Panc1 (cell line): Measurements from ENCODE around the gene RGMB. TPM values are rescaled to one million over a fixed set of nuclear protein-coding genes. Genes with fewer than 3 reads are reported as not detected.

ENCODE experiments used
- ATAC-seq: fragments of 200-7000 bp; cut with Tn5 transposase; 2 replicates; pipeline ENCODE4 v1.9.1; 2020; ENCODE audit warnings: mild to moderate bottlenecking, moderate library complexity
- BruUV-seq: library from RNA; stranded (reverse); fragments of 400-500 nt; replicated peaks from 2 replicates; lab custom pipeline; 2021; lab: Mats Ljungman, UMichigan
- CTCF ChIA-PET: fragments of 300-600 bp; sonication (Branson Sonifier 250); formaldehyde crosslinking; loops from one replicate; lab custom pipeline; 2022; ENCODE audit warnings: antibody characterized with exemption; lab: Charles Lee
- POLR2A ChIA-PET: fragments of 300-600 bp; sonication (Branson Sonifier 250); formaldehyde crosslinking; loops from one replicate; lab custom pipeline; 2022; ENCODE audit warnings: antibody characterized with exemption; lab: Charles Lee
- DNase-seq: peaks from one replicate; pipeline ENCODE4 v3.0.0-alpha.2; 2010; ENCODE audit warnings: low read depth, low spot score
- H3K27ac ChIP-seq: 2 replicates; pipeline ENCODE4 v1.5.1; 2011; ENCODE audit warnings: mild to moderate bottlenecking, low read length, inconsistent platforms
- H3K27me3 ChIP-seq: fragments of 200-500 bp; sonication (Bioruptor generic); 2 replicates; pipeline ENCODE4 v1.6.0; 2014; ENCODE audit warnings: low read length, inconsistent platforms; ENCODE audit not compliant: control insufficient read depth, insufficient read depth
- H3K36me3 ChIP-seq: fragments of 200-500 bp; sonication (Bioruptor generic); 2 replicates; pipeline ENCODE4 v1.5.1; 2014; ENCODE audit warnings: inconsistent platforms, mild to moderate bottlenecking, low read length, moderate library complexity; ENCODE audit not compliant: control insufficient read depth, insufficient read depth
- H3K4me1 ChIP-seq: 2 replicates; pipeline ENCODE4 v1.5.1; 2011; ENCODE audit warnings: inconsistent platforms, mild to moderate bottlenecking, low read length, moderate library complexity; ENCODE audit not compliant: control insufficient read depth, insufficient read depth
- H3K4me3 ChIP-seq, 2 experiments: 2 replicates each; pipeline ENCODE4 v1.5.1; 2011 to 2012; ENCODE audit warnings: low read depth in 2 of 2, low read length in 2 of 2, mild to moderate bottlenecking in 2 of 2, inconsistent platforms in 1 of 2, moderate library complexity in 1 of 2
- H3K9me3 ChIP-seq: fragments of 200-500 bp; sonication (Bioruptor generic); 2 replicates; pipeline ENCODE4 v1.5.1; 2014; ENCODE audit warnings: low read depth, mild to moderate bottlenecking, inconsistent platforms, low read length, moderate library complexity; ENCODE audit not compliant: control insufficient read depth, insufficient read depth
- POLR2AphosphoS5 ChIP-seq: IDR thresholded peaks from 2 replicates; pipeline ENCODE4 v1.6.1; 2012; ENCODE audit warnings: mild to moderate bottlenecking, low read depth, low read length, moderate library complexity
- REST ChIP-seq, 2 experiments: IDR thresholded peaks; 2 replicates each; pipeline ENCODE4 v1.6.1; 2011 to 2012; ENCODE audit warnings: low read depth in 2 of 2, control low read depth in 1 of 2, low read length in 1 of 2, mild to moderate bottlenecking in 1 of 2, moderate library complexity in 1 of 2; ENCODE audit not compliant: insufficient read depth in 1 of 2
- SIN3A ChIP-seq: IDR thresholded peaks from 2 replicates; pipeline ENCODE4 v1.6.1; 2012; ENCODE audit warnings: low read depth, mild to moderate bottlenecking, low read length, moderate library complexity, borderline replicate concordance; ENCODE audit not compliant: insufficient read depth
- TCF7L2 ChIP-seq: IDR thresholded peaks from 2 replicates; pipeline ENCODE4 v1.6.1; 2011; ENCODE audit warnings: mild to moderate bottlenecking, low read depth, low read length, inconsistent platforms
- in situ Hi-C: cut with HindIII; loops from 2 replicates; pipeline ENCODE4 v1.10.0; 2016; ENCODE audit warnings: low sequenced_read_pairs, low pct_unique_long_range_greater_than_20kb
- intact Hi-C: fragments of 100-400 bp; cut with micrococcal nuclease; formaldehyde crosslinking; loops from one replicate; pipeline ENCODE4 v1.10.0; 2022; ENCODE audit not compliant: unreplicated experiment
- total RNA-seq: library from RNA; stranded (reverse); gene quantifications from one replicate; pipeline ENCODE4 v1.2.1, GENCODE V29; 2021; ENCODE audit not compliant: unreplicated experiment
- TF ChIP-seq, protein P1 (sequence below): fragments of 450-650 bp; IDR thresholded peaks from 2 replicates; pipeline ENCODE4 v1.5.1; 2017; ENCODE audit warnings: mild to moderate bottlenecking

Gene RGMB
- total RNA-seq, 1 experiment from 2014 or later = 25.4 TPM

GRCh38 chr5:98845878-98846277 is 72.4 kb downstream of the RGMB start:
- no peaks in the 10 kb centered on the region for H3K4me1 ChIP-seq
- ChIA-PET CTCF (no interaction called here), POLR2A (no interaction called here)
- no peaks in the 10 kb centered on the region for H3K36me3 ChIP-seq
- TF ChIP-seq, protein P1, sequence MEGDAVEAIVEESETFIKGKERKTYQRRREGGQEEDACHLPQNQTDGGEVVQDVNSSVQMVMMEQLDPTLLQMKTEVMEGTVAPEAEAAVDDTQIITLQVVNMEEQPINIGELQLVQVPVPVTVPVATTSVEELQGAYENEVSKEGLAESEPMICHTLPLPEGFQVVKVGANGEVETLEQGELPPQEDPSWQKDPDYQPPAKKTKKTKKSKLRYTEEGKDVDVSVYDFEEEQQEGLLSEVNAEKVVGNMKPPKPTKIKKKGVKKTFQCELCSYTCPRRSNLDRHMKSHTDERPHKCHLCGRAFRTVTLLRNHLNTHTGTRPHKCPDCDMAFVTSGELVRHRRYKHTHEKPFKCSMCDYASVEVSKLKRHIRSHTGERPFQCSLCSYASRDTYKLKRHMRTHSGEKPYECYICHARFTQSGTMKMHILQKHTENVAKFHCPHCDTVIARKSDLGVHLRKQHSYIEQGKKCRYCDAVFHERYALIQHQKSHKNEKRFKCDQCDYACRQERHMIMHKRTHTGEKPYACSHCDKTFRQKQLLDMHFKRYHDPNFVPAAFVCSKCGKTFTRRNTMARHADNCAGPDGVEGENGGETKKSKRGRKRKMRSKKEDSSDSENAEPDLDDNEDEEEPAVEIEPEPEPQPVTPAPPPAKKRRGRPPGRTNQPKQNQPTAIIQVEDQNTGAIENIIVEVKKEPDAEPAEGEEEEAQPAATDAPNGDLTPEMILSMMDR = no peak
- no peak for TF ChIP-seq TCF7L2
- no peak for TF ChIP-seq REST (IDR thresholded peaks at IDR 0.05; ENCODE audit: insufficient read depth in 1 of 2, low read depth in 2 of 2, low read length in 1 of 2)
- TF ChIP-seq POLR2AphosphoS5 = no peak
- TF ChIP-seq SIN3A = no peak
- ATAC-seq (no peak), DNase-seq (no peak)
- peaks cover 9% of the 10 kb centered on the region; the same call in 1 of the 2 replicates for H3K9me3 ChIP-seq
- intact Hi-C loops (no loop called here), in situ Hi-C loops (no loop called here)
- H3K27me3 ChIP-seq = no peaks in the 10 kb centered on the region
- BruUV-seq = no TSS peak
- H3K4me3 ChIP-seq = no peak overlapping the region
- no peak overlapping the region for H3K27ac ChIP-seq

Other genes starting within 250 kb of the RGMB start
- 36.5 TPM for gene CHD1, start 155.3 kb downstream of the RGMB start, total RNA-seq